Adipocyte (in vitro differentiated cells): ENCODE results near the gene CCDC171.
A peak's percentile ranks its signal among the peaks of the same experiment; 100 is the strongest.

ENCODE experiments used
- DNase-seq: peaks from one replicate; pipeline ENCODE4 v3.0.0-alpha.2; 2015; ENCODE audit warnings: low read depth
- H3K27me3 ChIP-seq: replicated peaks from 2 replicates; pipeline ENCODE4 v1.7.0; 2013; ENCODE audit warnings: mild to moderate bottlenecking, low read length, moderate library complexity; ENCODE audit not compliant: control insufficient read depth, insufficient read depth
- H3K36me3 ChIP-seq: 2 replicates; pipeline ENCODE4 v1.7.0; 2013; ENCODE audit warnings: low read length, mild to moderate bottlenecking, moderate library complexity; ENCODE audit not compliant: control insufficient read depth, insufficient read depth, severe bottlenecking
- H3K4me1 ChIP-seq: 2 replicates; pipeline ENCODE4 v1.7.0; 2013; ENCODE audit warnings: mild to moderate bottlenecking, low read length, moderate library complexity; ENCODE audit not compliant: control insufficient read depth, insufficient read depth
- H3K4me3 ChIP-seq: 2 replicates; pipeline ENCODE4 v1.7.0; 2013; ENCODE audit warnings: mild to moderate bottlenecking, low read length, moderate library complexity
- H3K9ac ChIP-seq: 2 replicates; pipeline ENCODE4 v1.7.0; 2013; ENCODE audit warnings: mild to moderate bottlenecking, low read length, moderate library complexity
- H3K9me3 ChIP-seq: 2 replicates; pipeline ENCODE4 v1.7.0; 2013; ENCODE audit warnings: mild to moderate bottlenecking, low read length, moderate library complexity; ENCODE audit not compliant: control insufficient read depth

The CCDC171 gene

DNA sequence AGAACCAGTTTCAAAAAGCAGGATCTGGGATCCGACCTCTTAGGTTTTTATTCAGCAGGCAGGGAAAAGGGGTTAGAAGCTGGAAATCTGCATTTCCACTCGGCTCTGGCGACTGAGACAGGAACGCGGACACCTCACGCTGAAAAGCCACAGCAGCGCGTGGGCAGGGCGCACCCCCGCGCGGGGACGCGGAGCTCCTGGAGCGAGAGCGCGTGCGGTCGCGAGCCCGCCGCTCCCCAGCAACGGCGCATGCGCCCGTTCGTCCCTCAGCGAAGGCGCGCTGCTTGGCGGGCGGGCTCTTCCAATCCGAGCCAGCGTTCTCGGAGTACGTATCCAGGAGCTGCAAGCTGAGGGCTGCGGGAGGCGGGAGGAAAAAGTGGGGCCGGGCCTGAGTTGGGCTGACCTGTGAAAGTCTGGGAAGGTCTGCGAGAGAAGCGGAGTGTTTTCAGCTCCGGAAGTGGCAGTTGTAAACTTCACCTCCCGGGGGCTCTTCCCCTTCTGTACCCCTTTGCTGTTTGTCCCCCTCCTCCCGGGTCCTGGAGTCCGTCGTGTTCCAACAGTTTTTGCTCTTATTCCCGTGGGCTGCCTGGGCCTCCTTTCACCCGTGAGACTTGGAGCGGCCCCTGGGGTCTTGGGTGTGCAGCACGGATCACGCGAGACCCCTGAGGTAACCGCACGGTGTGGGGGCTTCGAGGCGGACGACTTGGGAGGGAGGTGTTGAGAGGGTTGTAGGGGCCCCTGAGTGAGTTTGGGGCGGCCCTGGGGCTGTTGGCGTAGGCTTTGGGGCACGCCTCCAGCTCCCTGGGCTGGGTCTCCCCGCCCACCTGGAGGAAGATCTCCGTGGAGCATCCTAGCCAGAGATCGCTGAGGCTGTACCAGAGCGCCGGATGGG, at the start of gene CCDC171:
TSS of gene CCDC171 (plus strand) at position 408 of the 892 bp plus-strand sequence. CDS start 11,046 bp downstream, outside the sequence.
- H3K9ac ChIP-seq, result peak within 1 kb of the TSS; percentile 90
- H3K36me3 ChIP-seq, result no peaks in the 10 kb centered on the region
- no peaks in the 10 kb centered on the region for H3K27me3 ChIP-seq
- DNase-seq, result peak; percentile 99
- H3K4me3 ChIP-seq, result peak within 1 kb of the TSS; percentile 93
- H3K4me1 ChIP-seq, result peaks cover 9% of the 10 kb centered on the region
- no peaks in the 10 kb centered on the region for H3K9me3 ChIP-seq

DNA sequence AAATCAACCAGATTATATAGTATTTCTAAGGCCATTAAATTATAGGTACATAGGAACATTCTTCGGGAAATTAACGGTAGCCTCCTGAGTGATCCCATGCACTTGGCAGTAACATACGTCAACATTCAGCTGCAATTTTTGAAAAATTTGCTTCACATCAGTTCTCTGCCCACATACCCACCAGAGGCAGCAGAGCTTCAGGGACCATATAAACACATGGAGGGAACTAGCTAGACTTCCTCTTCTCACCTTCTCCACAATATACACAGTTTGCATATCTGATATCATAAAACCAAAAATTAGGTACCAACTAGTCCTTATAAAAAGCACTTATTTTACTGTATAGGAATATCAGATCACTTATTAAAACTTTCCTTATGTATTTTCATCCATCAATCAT, 46.9 kb upstream of the CCDC171 start:
- no peak for DNase-seq
- peaks cover 12% of the 10 kb centered on the region for H3K36me3 ChIP-seq
- peaks cover 6% of the 10 kb centered on the region for H3K4me1 ChIP-seq
- H3K9me3 ChIP-seq, result no peaks in the 10 kb centered on the region
- no peak overlapping the region for H3K4me3 ChIP-seq
- no peaks in the 10 kb centered on the region for H3K27me3 ChIP-seq
- H3K9ac ChIP-seq, result no peak overlapping the region

DNA sequence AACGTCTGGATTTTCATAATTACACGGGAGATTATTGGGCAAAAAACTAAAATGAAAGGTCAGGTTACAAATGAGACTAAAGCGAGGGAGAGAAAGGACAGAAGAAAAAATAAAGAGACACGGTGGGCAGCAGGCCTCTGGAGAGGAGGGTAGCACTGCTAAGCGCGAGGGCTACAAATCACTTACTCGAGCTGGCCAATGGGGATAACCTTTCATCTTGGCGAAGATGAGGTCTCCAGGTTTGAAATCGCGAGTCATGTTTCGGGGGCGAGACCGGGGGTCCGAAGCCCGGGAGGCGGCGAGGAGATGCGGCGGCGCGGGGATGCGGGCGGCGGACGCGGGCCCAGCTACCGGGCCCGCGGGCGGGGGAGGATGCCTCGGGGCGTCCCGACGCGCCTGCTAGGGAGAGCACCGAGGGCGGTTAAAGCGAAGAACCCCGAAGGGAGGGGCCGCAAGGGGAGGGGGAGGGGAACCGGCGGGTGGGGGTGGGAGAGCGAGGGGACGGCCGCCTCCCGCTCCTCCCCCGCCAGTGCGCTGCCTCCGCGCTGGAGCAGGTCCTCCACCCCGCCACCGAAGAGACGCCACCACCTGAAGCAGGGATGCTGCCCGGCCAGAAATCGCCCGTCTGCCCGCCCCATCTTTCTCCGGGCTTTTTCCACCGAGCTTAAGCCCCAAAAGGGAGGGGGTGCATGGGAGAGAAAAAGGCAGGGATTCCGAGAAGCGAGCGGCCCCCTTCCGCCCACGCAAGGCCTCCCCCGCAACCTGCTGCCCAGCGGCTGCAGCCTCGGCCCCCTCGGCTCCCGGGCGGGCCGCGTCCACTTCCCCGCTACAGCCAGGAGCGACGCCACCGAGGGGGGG, 42.7 kb upstream of the CCDC171 start:
- Histone ChIP-seq H3K4me3 (peak overlapping the region; percentile 92), H3K9ac (peak overlapping the region; percentile 95), H3K4me1 (peaks cover 6% of the 10 kb centered on the region), H3K9me3 (no peaks in the 10 kb centered on the region), H3K27me3 (no peaks in the 10 kb centered on the region), H3K36me3 (peaks cover 12% of the 10 kb centered on the region)
- peak; percentile 59 for DNase-seq

- H3K9me3 ChIP-seq, result no peaks in the 10 kb centered on the region
- peaks cover 6% of the 10 kb centered on the region for H3K4me1 ChIP-seq
- H3K36me3 ChIP-seq, result peaks cover 5% of the 10 kb centered on the region
- DNase-seq, result peak; percentile 86
- no peaks in the 10 kb centered on the region for H3K27me3 ChIP-seq
- H3K4me3 ChIP-seq, result peak within 1 kb of the TSS; percentile 92
- peak within 1 kb of the TSS; percentile 95 for H3K9ac ChIP-seq
Observed at GRCh38 chr9:15510789-15511575, 41.9 kb upstream of the CCDC171 start, which contains the start of gene PSIP1. Gene PSIP1, minus strand, starts transcription at chr9:15510970. Its CDS starts 782 bp downstream, at chr9:15510188.

DNA sequence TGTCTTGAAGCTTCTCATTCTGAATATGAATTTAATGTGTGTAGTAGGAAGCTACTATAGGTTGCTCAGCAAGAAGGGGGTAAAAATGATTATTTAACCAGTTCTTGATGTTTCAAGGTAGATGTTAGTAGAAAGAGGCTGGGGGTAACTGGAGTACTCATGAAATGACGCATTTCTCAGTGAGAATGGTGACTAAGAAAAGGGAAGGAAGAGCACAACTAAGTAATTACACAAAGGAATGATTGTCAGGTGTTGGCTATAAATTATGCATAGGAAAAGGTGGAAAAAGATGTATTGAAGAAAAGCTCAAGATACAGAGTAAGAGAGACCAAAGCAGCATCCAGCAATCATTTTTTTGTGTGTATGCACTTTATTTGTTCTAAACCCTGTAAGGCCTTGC, 40.6 kb upstream of the CCDC171 start:
- H3K27me3 ChIP-seq, result no peaks in the 10 kb centered on the region
- no peaks in the 10 kb centered on the region for H3K9me3 ChIP-seq
- H3K4me3 ChIP-seq, result no peak overlapping the region
- peaks cover 6% of the 10 kb centered on the region for H3K4me1 ChIP-seq
- H3K9ac ChIP-seq, result peak overlapping the region; percentile 95
- no peak for DNase-seq
- no peaks in the 10 kb centered on the region for H3K36me3 ChIP-seq

- H3K4me3 ChIP-seq, result no peak overlapping the region
- H3K27me3 ChIP-seq, result no peaks in the 10 kb centered on the region
- no peaks in the 10 kb centered on the region for H3K36me3 ChIP-seq
- no peak for DNase-seq
- H3K4me1 ChIP-seq, result peaks cover 6% of the 10 kb centered on the region
- no peaks in the 10 kb centered on the region for H3K9me3 ChIP-seq
- no peak overlapping the region for H3K9ac ChIP-seq
Observed at GRCh38 chr9:15512889-15513288, 40.0 kb upstream of the CCDC171 start.

- peak; percentile 25 for DNase-seq
- Histone ChIP-seq H3K9me3 (no peaks in the 10 kb centered on the region), H3K9ac (no peak overlapping the region), H3K4me3 (no peak overlapping the region), H3K36me3 (no peaks in the 10 kb centered on the region), H3K4me1 (peaks cover 6% of the 10 kb centered on the region), H3K27me3 (no peaks in the 10 kb centered on the region)
Observed at GRCh38 chr9:15513335-15513734, 39.5 kb upstream of the CCDC171 start.

DNA sequence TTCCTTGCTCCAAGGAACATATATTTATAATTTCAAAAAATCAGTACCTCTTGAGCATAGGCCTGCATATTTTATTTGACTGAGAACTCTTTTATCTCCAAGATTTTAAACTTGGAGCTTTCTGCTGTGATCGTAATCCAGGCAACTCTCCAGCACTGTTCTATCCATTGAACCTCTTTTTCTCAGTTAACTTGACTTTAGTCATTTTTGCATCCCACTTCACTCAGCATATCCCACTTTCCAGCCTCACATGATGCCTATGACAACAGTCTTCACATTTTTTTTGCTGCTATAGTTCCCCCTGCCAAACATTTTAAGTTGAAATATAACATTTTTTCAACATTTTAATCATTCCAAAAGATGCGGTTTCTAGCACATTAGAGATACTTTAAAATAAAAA, 33.0 kb upstream of the CCDC171 start:
- Histone ChIP-seq H3K9ac (no peak overlapping the region), H3K27me3 (no peaks in the 10 kb centered on the region), H3K4me3 (no peak overlapping the region), H3K4me1 (no peaks in the 10 kb centered on the region), H3K36me3 (no peaks in the 10 kb centered on the region), H3K9me3 (no peaks in the 10 kb centered on the region)
- DNase-seq, result no peak

DNA sequence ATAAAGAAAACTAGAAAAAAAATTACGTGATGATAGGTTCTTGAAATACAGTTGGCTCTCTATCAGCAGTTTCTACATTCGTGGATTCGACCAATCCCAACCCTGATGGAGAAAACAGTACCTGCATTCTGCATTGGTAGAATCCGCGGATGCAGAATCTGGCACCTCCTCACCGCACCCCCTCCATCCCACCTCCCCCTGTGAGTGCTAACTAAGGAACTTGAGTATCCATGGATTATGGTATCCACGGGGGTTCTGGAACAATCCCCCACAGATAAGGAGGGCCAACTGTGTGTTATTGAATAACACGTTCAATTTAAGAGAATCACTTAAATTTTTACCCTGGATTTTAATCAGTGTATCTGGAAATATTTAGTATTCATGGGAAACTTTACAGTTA, 31.6 kb upstream of the CCDC171 start:
- no peaks in the 10 kb centered on the region for H3K36me3 ChIP-seq
- H3K27me3 ChIP-seq, result no peaks in the 10 kb centered on the region
- no peaks in the 10 kb centered on the region for H3K9me3 ChIP-seq
- H3K9ac ChIP-seq, result no peak overlapping the region
- H3K4me1 ChIP-seq, result no peaks in the 10 kb centered on the region
- no peak overlapping the region for H3K4me3 ChIP-seq
- DNase-seq, result no peak

DNA sequence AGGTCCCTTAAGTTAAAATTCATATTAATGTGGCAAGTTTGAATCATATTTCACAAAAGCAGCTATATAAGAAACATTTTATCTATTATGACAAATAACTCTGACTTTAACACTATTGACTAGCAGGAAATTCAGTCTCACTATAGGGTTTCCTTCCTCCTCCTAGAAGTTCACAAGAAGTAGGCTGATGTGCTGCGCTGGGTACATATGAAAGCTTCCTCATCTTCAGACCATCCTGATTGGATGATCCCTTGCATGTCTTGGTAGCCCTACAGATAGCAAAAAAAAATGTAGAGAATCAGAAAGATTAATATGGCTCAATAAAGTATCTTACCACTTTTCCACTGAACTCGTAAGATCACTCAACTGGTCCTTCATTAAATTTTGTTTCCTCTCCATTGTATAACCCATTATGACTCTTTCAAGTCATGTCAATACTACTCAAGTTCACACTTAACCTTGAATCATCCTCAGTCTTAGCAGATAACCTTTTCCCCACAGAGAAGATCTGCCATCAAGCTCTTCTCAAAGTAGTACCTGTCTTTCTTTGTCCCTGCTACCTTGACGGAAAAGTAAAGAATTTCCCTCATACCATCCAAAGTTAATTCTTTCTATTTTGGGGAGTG, 30.6 kb upstream of the CCDC171 start:
- Histone ChIP-seq H3K4me1 (no peaks in the 10 kb centered on the region), H3K9me3 (no peaks in the 10 kb centered on the region), H3K36me3 (no peaks in the 10 kb centered on the region), H3K9ac (no peak overlapping the region), H3K4me3 (no peak overlapping the region), H3K27me3 (no peaks in the 10 kb centered on the region)
- DNase-seq, result no peak
